ENCODE results near the gene TCEANC2.
"Not testable (repeated sequence)": the region's sequence is repeated elsewhere in the genome, so short reads cannot be mapped to it uniquely, and the experiment has no call there.

Gene TCEANC2

DNA sequence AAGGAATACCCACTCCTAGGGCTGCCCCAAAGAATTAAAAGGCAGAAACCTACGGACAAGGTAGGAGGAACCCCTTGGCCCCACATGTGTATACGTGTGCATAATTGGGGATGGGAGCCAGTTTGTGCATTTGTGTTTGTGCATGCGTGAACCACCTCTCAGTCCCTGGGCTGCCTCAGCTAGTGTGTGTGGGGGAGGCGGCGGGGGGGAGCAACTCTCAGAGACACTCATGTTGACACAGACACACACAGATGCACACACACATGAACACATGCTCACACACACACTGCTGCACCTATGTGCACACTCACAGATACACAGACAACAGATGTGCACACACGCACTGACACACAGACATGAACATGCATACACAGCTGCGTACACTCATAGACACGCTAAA lies 40.5 kb upstream of the TCEANC2 start:
- no peak overlapping the region for H2AFZ ChIP-seq (ENCODE audit: low read length, unreplicated experiment)
- H3K4me1 ChIP-seq (ENCODE audit: control insufficient read depth, insufficient read depth, low read length, unreplicated experiment), result peaks cover 5% of the 10 kb centered on the region
- H3K79me2 ChIP-seq (ENCODE audit: control insufficient read depth, insufficient read depth, low read length, unreplicated experiment), result no peaks in the 10 kb centered on the region
- peaks cover 52% of the 10 kb centered on the region for H3K27me3 ChIP-seq (ENCODE audit: insufficient read depth, low read length)
- H3K27ac ChIP-seq (ENCODE audit: low read depth, low read length), result no peak overlapping the region
- H3K4me3 ChIP-seq (ENCODE audit: low read depth, low read length), result no peak overlapping the region
- H3K36me3 ChIP-seq (ENCODE audit: insufficient read depth, low read length), result no peaks in the 10 kb centered on the region

- no peak overlapping the region for H2AFZ ChIP-seq (ENCODE audit: low read length, unreplicated experiment)
- peaks cover 5% of the 10 kb centered on the region for H3K4me1 ChIP-seq (ENCODE audit: control insufficient read depth, insufficient read depth, low read length, unreplicated experiment)
- H3K4me3 ChIP-seq (ENCODE audit: low read depth, low read length), result no peak overlapping the region
- no peaks in the 10 kb centered on the region for H3K36me3 ChIP-seq (ENCODE audit: insufficient read depth, low read length)
- H3K27ac ChIP-seq (ENCODE audit: low read depth, low read length), result no peak overlapping the region
- H3K79me2 ChIP-seq (ENCODE audit: control insufficient read depth, insufficient read depth, low read length, unreplicated experiment), result no peaks in the 10 kb centered on the region
- peaks cover 49% of the 10 kb centered on the region for H3K27me3 ChIP-seq (ENCODE audit: insufficient read depth, low read length)
Measured at GRCh38 chr1:54013393-54014008, 39.9 kb upstream of the TCEANC2 start.

- Histone ChIP-seq H3K27ac (ENCODE audit: low read depth, low read length) (no peak overlapping the region), H3K79me2 (ENCODE audit: control insufficient read depth, insufficient read depth, low read length, unreplicated experiment) (no peaks in the 10 kb centered on the region), H3K4me3 (ENCODE audit: low read depth, low read length) (no peak overlapping the region), H2AFZ (ENCODE audit: low read length, unreplicated experiment) (no peak overlapping the region), H3K27me3 (ENCODE audit: insufficient read depth, low read length) (peaks cover 43% of the 10 kb centered on the region), H3K36me3 (ENCODE audit: insufficient read depth, low read length) (no peaks in the 10 kb centered on the region), H3K4me1 (ENCODE audit: control insufficient read depth, insufficient read depth, low read length, unreplicated experiment) (peaks cover 5% of the 10 kb centered on the region)
Measured at GRCh38 chr1:54014009-54014629, 39.3 kb upstream of the TCEANC2 start.

- Histone ChIP-seq H2AFZ (ENCODE audit: low read length, unreplicated experiment) (no peak overlapping the region), H3K27me3 (ENCODE audit: insufficient read depth, low read length) (peaks cover 22% of the 10 kb centered on the region), H3K79me2 (ENCODE audit: control insufficient read depth, insufficient read depth, low read length, unreplicated experiment) (no peaks in the 10 kb centered on the region), H3K36me3 (ENCODE audit: insufficient read depth, low read length) (no peaks in the 10 kb centered on the region), H3K4me1 (ENCODE audit: control insufficient read depth, insufficient read depth, low read length, unreplicated experiment) (peaks cover 5% of the 10 kb centered on the region), H3K4me3 (ENCODE audit: low read depth, low read length) (no peak overlapping the region), H3K27ac (ENCODE audit: low read depth, low read length) (no peak overlapping the region)
Measured at GRCh38 chr1:54016343-54017282, 36.8 kb upstream of the TCEANC2 start.

- Histone ChIP-seq H3K4me3 (ENCODE audit: low read depth, low read length) (no peak within 1 kb of the TSS), H2AFZ (ENCODE audit: low read length, unreplicated experiment) (no peak within 1 kb of the TSS), H3K36me3 (ENCODE audit: insufficient read depth, low read length) (no peaks in the 10 kb centered on the region), H3K79me2 (ENCODE audit: control insufficient read depth, insufficient read depth, low read length, unreplicated experiment) (no peaks in the 10 kb centered on the region), H3K27me3 (ENCODE audit: insufficient read depth, low read length) (peaks cover 13% of the 10 kb centered on the region), H3K4me1 (ENCODE audit: control insufficient read depth, insufficient read depth, low read length, unreplicated experiment) (peaks cover 5% of the 10 kb centered on the region), H3K27ac (ENCODE audit: low read depth, low read length) (no peak within 1 kb of the TSS)
Measured at GRCh38 chr1:54017979-54018378, 35.4 kb upstream of the TCEANC2 start, which contains the start of gene LDLRAD1. Gene LDLRAD1 (minus strand): TSS chr1:54018186. CDS start chr1:54018112, 74 bp downstream.

GRCh38 chr1:54018635-54019034 lies 34.8 kb upstream of the TCEANC2 start:
- peaks cover 7% of the 10 kb centered on the region; the same call in 1 of the 2 replicates for H3K27me3 ChIP-seq (ENCODE audit: insufficient read depth, low read length)
- no peak overlapping the region for H2AFZ ChIP-seq (ENCODE audit: low read length, unreplicated experiment)
- H3K27ac ChIP-seq (ENCODE audit: low read depth, low read length), result no peak overlapping the region
- H3K79me2 ChIP-seq (ENCODE audit: control insufficient read depth, insufficient read depth, low read length, unreplicated experiment), result no peaks in the 10 kb centered on the region
- H3K4me1 ChIP-seq (ENCODE audit: control insufficient read depth, insufficient read depth, low read length, unreplicated experiment), result peaks cover 5% of the 10 kb centered on the region
- H3K4me3 ChIP-seq (ENCODE audit: low read depth, low read length), result no peak overlapping the region
- no peaks in the 10 kb centered on the region for H3K36me3 ChIP-seq (ENCODE audit: insufficient read depth, low read length)

DNA sequence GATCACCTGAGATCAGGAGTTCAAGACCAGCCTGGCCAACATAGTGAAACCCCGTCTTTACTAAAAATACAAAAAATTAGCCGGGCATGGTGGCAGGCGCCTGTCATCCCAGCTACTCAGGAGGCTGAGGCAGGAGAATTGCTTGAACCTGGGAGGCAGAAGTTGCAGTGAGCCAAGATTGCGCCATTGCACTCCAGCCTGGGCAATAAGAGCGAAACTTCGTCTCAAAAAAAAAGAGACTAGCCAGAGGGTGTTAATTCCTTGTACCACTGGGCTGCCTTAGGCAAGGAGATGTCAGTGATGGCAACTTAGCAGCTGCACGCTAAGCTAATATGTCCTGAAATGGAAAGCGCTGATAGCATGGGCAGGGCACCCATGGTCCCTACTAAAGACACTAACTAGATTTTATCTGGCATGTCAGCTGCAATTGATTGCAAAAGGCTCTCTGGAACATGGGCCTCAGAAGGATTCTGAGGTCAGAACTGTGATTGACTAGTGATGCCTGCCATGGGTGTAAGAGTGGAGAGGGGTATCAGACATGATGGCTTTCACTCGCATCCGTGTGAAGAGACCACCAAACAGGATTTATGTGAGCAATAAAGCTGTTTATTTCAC lies 33.7 kb upstream of the TCEANC2 start:
- not testable (repeated sequence) for H3K4me1 ChIP-seq (ENCODE audit: control insufficient read depth, insufficient read depth, low read length, unreplicated experiment); H3K27me3 ChIP-seq (ENCODE audit: insufficient read depth, low read length); H2AFZ ChIP-seq (ENCODE audit: low read length, unreplicated experiment); H3K36me3 ChIP-seq (ENCODE audit: insufficient read depth, low read length); H3K27ac ChIP-seq (ENCODE audit: low read depth, low read length); H3K79me2 ChIP-seq (ENCODE audit: control insufficient read depth, insufficient read depth, low read length, unreplicated experiment); H3K4me3 ChIP-seq (ENCODE audit: low read depth, low read length)

DNA sequence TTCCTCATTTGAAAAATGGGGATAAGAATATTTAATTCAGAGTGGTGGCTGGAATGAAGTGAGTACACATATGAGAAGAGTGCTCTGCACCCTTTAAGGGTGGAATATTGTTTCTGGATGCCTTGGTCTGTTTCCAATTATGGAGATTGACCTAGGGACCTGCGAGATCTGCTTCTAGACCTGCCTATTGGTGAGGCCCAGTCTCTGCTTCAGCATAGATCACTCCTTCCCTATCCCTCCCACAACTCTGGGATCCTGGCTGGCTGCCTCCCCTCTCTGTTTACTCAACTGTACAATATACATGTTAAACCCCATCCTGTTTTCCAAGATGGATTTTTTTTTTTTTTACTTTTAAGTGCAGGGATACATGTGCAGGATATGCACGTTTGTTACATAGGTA lies 29.1 kb upstream of the TCEANC2 start:
- no peak overlapping the region for H2AFZ ChIP-seq (ENCODE audit: low read length, unreplicated experiment)
- H3K4me1 ChIP-seq (ENCODE audit: control insufficient read depth, insufficient read depth, low read length, unreplicated experiment), result no peaks in the 10 kb centered on the region
- H3K27me3 ChIP-seq (ENCODE audit: insufficient read depth, low read length), result no peaks in the 10 kb centered on the region
- no peaks in the 10 kb centered on the region for H3K36me3 ChIP-seq (ENCODE audit: insufficient read depth, low read length)
- H3K4me3 ChIP-seq (ENCODE audit: low read depth, low read length), result no peak overlapping the region
- no peaks in the 10 kb centered on the region for H3K79me2 ChIP-seq (ENCODE audit: control insufficient read depth, insufficient read depth, low read length, unreplicated experiment)
- no peak overlapping the region for H3K27ac ChIP-seq (ENCODE audit: low read depth, low read length)

DNA sequence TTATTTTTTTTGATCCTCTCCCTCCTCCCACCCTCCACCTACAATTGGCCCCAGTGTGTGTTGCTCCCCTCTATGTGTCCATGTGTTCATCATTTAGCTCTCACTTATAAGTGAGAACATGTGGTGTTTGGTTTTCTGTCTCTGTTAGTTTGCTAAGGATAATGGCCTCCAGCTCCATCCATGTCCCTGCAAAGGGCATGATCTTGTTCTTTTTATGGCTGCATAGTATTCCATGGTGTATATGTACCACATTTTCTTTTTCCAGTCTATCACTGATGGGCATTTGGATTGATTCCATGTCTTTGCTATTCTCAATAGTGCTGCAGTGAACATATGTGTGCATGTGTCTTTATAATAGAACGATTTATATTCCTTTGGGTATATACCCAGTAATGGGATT lies 28.6 kb upstream of the TCEANC2 start:
- H3K27me3 ChIP-seq (ENCODE audit: insufficient read depth, low read length); H3K4me1 ChIP-seq (ENCODE audit: control insufficient read depth, insufficient read depth, low read length, unreplicated experiment); H3K36me3 ChIP-seq (ENCODE audit: insufficient read depth, low read length); H2AFZ ChIP-seq (ENCODE audit: low read length, unreplicated experiment); H3K27ac ChIP-seq (ENCODE audit: low read depth, low read length); H3K4me3 ChIP-seq (ENCODE audit: low read depth, low read length); H3K79me2 ChIP-seq (ENCODE audit: control insufficient read depth, insufficient read depth, low read length, unreplicated experiment): not testable (repeated sequence)

DNA sequence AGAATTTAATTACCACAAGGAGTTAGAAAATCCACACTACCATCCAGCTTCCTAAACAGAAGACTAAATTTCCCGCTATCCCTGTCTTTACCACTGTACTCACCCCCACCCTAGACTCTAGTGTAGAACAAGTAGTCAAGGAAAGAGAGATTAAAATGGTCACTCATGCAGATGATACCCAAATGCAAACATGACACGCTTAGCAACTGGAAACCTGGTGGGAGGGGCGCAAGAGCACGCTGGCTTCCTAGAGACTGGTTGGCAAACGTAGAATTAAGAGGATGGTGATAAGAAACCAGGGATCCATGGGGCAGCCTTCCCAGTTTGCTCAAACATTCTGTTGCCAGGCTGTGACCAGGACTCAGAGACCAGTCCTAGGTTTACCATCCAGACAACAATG lies 25.6 kb upstream of the TCEANC2 start:
- no peak overlapping the region for H3K4me3 ChIP-seq (ENCODE audit: low read depth, low read length)
- no peak overlapping the region for H3K27ac ChIP-seq (ENCODE audit: low read depth, low read length)
- H3K27me3 ChIP-seq (ENCODE audit: insufficient read depth, low read length), result no peaks in the 10 kb centered on the region
- no peaks in the 10 kb centered on the region for H3K4me1 ChIP-seq (ENCODE audit: control insufficient read depth, insufficient read depth, low read length, unreplicated experiment)
- H3K36me3 ChIP-seq (ENCODE audit: insufficient read depth, low read length), result 0 out of 2 replicates have a peak, but pooled peaks cover 2% of the 10 kb centered on the region
- no peak overlapping the region for H2AFZ ChIP-seq (ENCODE audit: low read length, unreplicated experiment)
- no peaks in the 10 kb centered on the region for H3K79me2 ChIP-seq (ENCODE audit: control insufficient read depth, insufficient read depth, low read length, unreplicated experiment)

All from ACC112 (cell line).